GM12878 (cell line): ENCODE data around the gene NAV1. TPM values are rescaled to one million over a fixed set of nuclear protein-coding genes. Genes with fewer than 3 reads are reported as not detected.

Source experiments
- ATAC-seq: fragments of 200-7000 bp; cut with Tn5 transposase; 3 replicates; pipeline ENCODE4 v1.9.1; 2020; ENCODE audit warnings: mild to moderate bottlenecking, moderate library complexity
- BruUV-seq: library from RNA; stranded (reverse); fragments of 400-500 nt; replicated peaks from 2 replicates; lab custom pipeline; 2021; lab: Mats Ljungman, UMichigan
- CTCF ChIA-PET: fragments of 300-600 bp; sonication (Branson Sonifier 250); formaldehyde crosslinking; extraction: SDS; loops from one replicate; lab custom pipeline; 2021; ENCODE audit warnings: inconsistent platforms; lab: Yijun Ruan, JAX
- POLR2A ChIA-PET: fragments of 350-600 bp; formaldehyde crosslinking; extraction: SDS; loops from one replicate; lab custom pipeline; 2021; ENCODE audit warnings: inconsistent platforms; lab: Charles Lee
- RAD21 ChIA-PET: fragments of 300-600 bp; sonication (Branson Sonifier 250); formaldehyde crosslinking; loops from one replicate; lab custom pipeline; 2023; ENCODE audit warnings: antibody characterized with exemption; ENCODE audit not compliant: unreplicated experiment; lab: Charles Lee
- SMC1A ChIA-PET: fragments of 300-600 bp; sonication (Branson Sonifier 250); formaldehyde crosslinking; loops from one replicate; lab custom pipeline; 2023; ENCODE audit not compliant: unreplicated experiment, uncharacterized antibody; lab: Charles Lee
- DNase-seq: peaks from one replicate; pipeline ENCODE4 v3.0.0-alpha.2; 2011; ENCODE audit warnings: low read depth, low spot score
- FAIRE-seq: peaks from 3 replicates; lab custom pipeline; 2011; peaks lifted over from hg19 to GRCh38; lab: Jason Lieb, UNC
- H2AFZ ChIP-seq: 2 replicates; pipeline ENCODE4 v1.6.0; 2011; ENCODE audit warnings: low read depth, low read length, control low read depth; ENCODE audit not compliant: control insufficient read depth
- H3K27ac ChIP-seq: 2 replicates; pipeline ENCODE4 v1.5.1; 2011; ENCODE audit warnings: control low read depth; ENCODE audit not compliant: control insufficient read depth, insufficient read depth
- H3K27me3 ChIP-seq, 2 experiments: replicated peaks in 1 of 2; 2 replicates each; pipeline versions ENCODE4 v1.6.0 to v1.6.1; 2011; ENCODE audit warnings: low read length in 1 of 2; ENCODE audit not compliant: control insufficient read depth in 2 of 2, insufficient read depth in 2 of 2
- H3K36me3 ChIP-seq, 2 experiments: 2 replicates each; pipeline ENCODE4 v1.5.1; 2011; ENCODE audit warnings: low read length in 1 of 2; ENCODE audit not compliant: control insufficient read depth in 2 of 2, insufficient read depth in 2 of 2
- H3K4me1 ChIP-seq: 2 replicates; pipeline ENCODE4 v1.6.1; 2011; ENCODE audit warnings: mild to moderate bottlenecking, low read length, moderate library complexity, mixed read lengths; ENCODE audit not compliant: control insufficient read depth, insufficient read depth
- H3K4me2 ChIP-seq: 2 replicates; pipeline ENCODE4 v1.6.0; 2011; ENCODE audit warnings: control low read depth; ENCODE audit not compliant: control insufficient read depth, insufficient read depth
- H3K4me3 ChIP-seq: fragments of 200-600 bp; sonication (generic); 2 replicates; pipeline ENCODE4 v1.5.1; 2016
- H3K79me2 ChIP-seq: 2 replicates; pipeline ENCODE4 v1.6.0; 2011; ENCODE audit warnings: low read length; ENCODE audit not compliant: control insufficient read depth, insufficient read depth
- H3K9ac ChIP-seq: 2 replicates; pipeline ENCODE4 v1.8.0; 2011; ENCODE audit warnings: low read length, control low read depth, mixed read lengths; ENCODE audit not compliant: control insufficient read depth, insufficient read depth
- H3K9me3 ChIP-seq: replicated peaks from 3 replicates; pipeline ENCODE4 v1.5.1; 2011; ENCODE audit warnings: mild to moderate bottlenecking, low read length; ENCODE audit not compliant: control insufficient read depth, insufficient read depth
- H4K20me1 ChIP-seq: 2 replicates; pipeline ENCODE4 v1.6.0; 2011; ENCODE audit not compliant: control insufficient read depth, insufficient read depth
- CBFB ChIP-seq: IDR thresholded peaks from 2 replicates; pipeline ENCODE4 v1.6.1; 2016; ENCODE audit warnings: antibody characterized with exemption, low read depth
- GABPA ChIP-seq: IDR thresholded peaks from 2 replicates; pipeline ENCODE4 v1.6.1; 2014; ENCODE audit warnings: antibody characterized with exemption, low read depth, mild to moderate bottlenecking, inconsistent platforms
- HCFC1 ChIP-seq: fragments of 150-350 bp; IDR thresholded peaks from 2 replicates; pipeline ENCODE4 v1.6.1; 2014; ENCODE audit warnings: low read length
- IRF4 ChIP-seq: IDR thresholded peaks from 2 replicates; pipeline ENCODE4 v1.6.1; 2011; ENCODE audit warnings: low read depth, low read length
- MXI1 ChIP-seq: fragments of 150-350 bp; IDR thresholded peaks from 2 replicates; pipeline ENCODE4 v1.6.1; 2011; ENCODE audit warnings: low read depth, mild to moderate bottlenecking, inconsistent platforms, low read length, improper control_type of control experiment
- PML ChIP-seq: IDR thresholded peaks from 2 replicates; pipeline ENCODE4 v1.6.1; 2012; ENCODE audit warnings: low read length, inconsistent platforms
- RBBP5 ChIP-seq: fragments of 200-600 bp; sonication (generic); conservative IDR thresholded peaks from 2 replicates; pipeline ENCODE4 v1.6.1; 2016
- SIX5 ChIP-seq: IDR thresholded peaks from 2 replicates; pipeline ENCODE4 v1.6.1; 2011; ENCODE audit warnings: mild to moderate bottlenecking, low read depth, low read length, moderate library complexity; ENCODE audit not compliant: severe bottlenecking
- SMAD1 ChIP-seq: fragments of 450-650 bp; IDR thresholded peaks from 2 replicates; pipeline ENCODE4 v1.6.1; 2018; ENCODE audit warnings: mild to moderate bottlenecking, low read depth; ENCODE audit not compliant: partially characterized antibody
- SMARCA5 ChIP-seq: fragments of 450-650 bp; IDR thresholded peaks from 2 replicates; pipeline ENCODE4 v1.6.1; 2017; ENCODE audit warnings: mild to moderate bottlenecking
- YBX1 ChIP-seq: fragments of 450-650 bp; IDR thresholded peaks from 2 replicates; pipeline ENCODE4 v1.6.1; 2016; ENCODE audit warnings: antibody characterized with exemption
- ZNF24 ChIP-seq: fragments of 450-650 bp; IDR thresholded peaks from 2 replicates; pipeline ENCODE4 v1.6.1; 2017; ENCODE audit warnings: antibody characterized with exemption, mild to moderate bottlenecking
- ZNF622 ChIP-seq: fragments of 450-650 bp; IDR thresholded peaks from 2 replicates; pipeline ENCODE4 v1.6.1; 2017; ENCODE audit warnings: mild to moderate bottlenecking, inconsistent platforms
- WGBS: methylation state at CpG from one replicate; pipeline ENCODE4 v1.1.6; 2016; ENCODE audit warnings: low lambda C conversion rate; ENCODE audit not compliant: insufficient replicate concordance, insufficient coverage; ENCODE audit errors: missing lambda C conversion rate; 5-methylcytosine and 5-hydroxymethylcytosine counted together
- in situ Hi-C: fragments of 300-500 bp; cut with MboI; formaldehyde crosslinking; loops from 9 replicates; pipeline ENCODE4 v1.14.3; 2018; ENCODE audit warnings: mixed read lengths
- intact Hi-C: fragments of 100-400 bp; cut with micrococcal nuclease; formaldehyde crosslinking; loops from one replicate; pipeline ENCODE4 v1.14.2; 2022; ENCODE audit not compliant: unreplicated experiment
- polyA plus RNA-seq, 11 experiments: library from polyadenylated mRNA; depleted of rRNA in 4 of 11; unstranded in 6 of 11; stranded (reverse) in 5 of 11; fragments of >200 nt; fragmentation: Nextera tagmentation in 4 of 11; fragmentation: Illumina TruSeq in 1 of 11; extraction: Ambion mirVana in 4 of 11; extraction: Trizol in 1 of 11; gene quantifications; 1 replicate in 1 of 11; 2 replicates in 10 of 11; pipeline versions ENCODE4 v1.2.1 to v1.2.3, GENCODE V29; 2011 to 2016; ENCODE audit warnings: inconsistent platforms in 2 of 11, missing spikeins in 2 of 11, low read depth in 1 of 11
- total RNA-seq, 4 experiments: library from RNA; depleted of rRNA in 3 of 4; stranded (reverse); fragments of >200 nt in 3 of 4; fragmentation: Illumina TruSeq in 1 of 4; extraction: Trizol in 1 of 4; gene quantifications; 2 replicates each; pipeline versions ENCODE4 v1.2.1 to v1.2.3, GENCODE V29; 2013 to 2021
- TF ChIP-seq, protein P1 (sequence below): fragments of 450-650 bp; conservative IDR thresholded peaks from 2 replicates; pipeline ENCODE4 v1.6.1; 2017; ENCODE audit warnings: mild to moderate bottlenecking, moderate library complexity
- TF ChIP-seq, protein P2 (sequence below): fragments of 450-650 bp; IDR thresholded peaks from 2 replicates; pipeline ENCODE4 v1.6.1; 2017; ENCODE audit warnings: antibody characterized with exemption, mild to moderate bottlenecking, moderate library complexity
- TF ChIP-seq, protein P3 (sequence below): fragments of 450-650 bp; IDR thresholded peaks from 2 replicates; pipeline ENCODE4 v1.6.1; 2016; ENCODE audit warnings: mild to moderate bottlenecking

Gene NAV1
- total and polyA plus RNA-seq, 10 of the 15 experiments (the other 5 are each of a cell fraction or from before 2014, with no cell fraction given): 0.04 to 1.3 (median 0.36) TPM

DNA sequence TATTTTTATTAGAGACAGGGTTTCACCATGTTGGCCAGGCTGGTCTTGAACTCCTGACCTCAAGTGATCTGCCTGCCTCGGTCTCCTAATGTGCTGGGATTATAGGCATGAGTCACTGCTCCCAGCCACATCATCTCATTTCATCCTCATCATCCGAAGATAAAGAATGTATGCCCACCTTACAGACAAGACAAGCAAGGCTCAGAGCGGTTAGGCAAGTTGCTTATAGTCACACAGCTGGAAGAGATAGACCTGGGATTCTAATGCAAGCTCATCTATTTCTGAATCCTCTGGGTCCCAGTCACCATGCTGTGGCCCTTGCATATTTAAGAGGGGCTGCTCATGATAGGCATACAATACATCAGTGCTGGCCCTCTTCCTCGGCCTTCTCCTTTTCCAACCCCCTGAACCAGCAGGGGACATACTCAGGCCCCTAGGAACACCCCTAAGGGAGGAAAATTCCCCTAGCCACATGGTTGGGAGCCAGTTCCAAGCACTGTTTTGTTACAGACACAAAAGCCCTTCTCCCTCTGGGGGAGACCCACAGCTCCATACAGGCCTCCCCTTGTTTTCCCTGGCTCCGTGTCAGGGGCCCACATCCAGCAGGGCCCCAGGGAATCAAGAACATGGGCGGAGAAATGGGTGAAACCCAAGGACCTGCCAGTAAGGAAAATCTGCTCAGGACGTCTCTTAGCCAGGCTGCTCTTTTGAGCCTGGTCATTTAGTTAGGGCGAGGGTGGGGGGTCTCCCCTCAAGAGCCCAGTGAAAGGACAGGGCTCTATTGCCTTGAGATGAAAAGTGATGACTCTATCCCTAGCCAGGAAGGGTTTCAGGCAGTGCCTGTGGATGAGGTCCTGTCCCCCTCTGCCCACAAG lies 38.9 kb upstream of the NAV1 start:
- SMC1A ChIA-PET: interaction anchor here (1.4 to 18.7 kb wide), 4 partner anchors 12 to 64 kb away, joined by 4 to 514 read pairs (median 30); no protein-coding TSS in a partner anchor
- TF ChIP-seq SMARCA5 (no peak), SMAD1 (no peak), RBBP5 (no peak), PML (no peak), YBX1 (no peak), IRF4 (no peak), CBFB (no peak), GABPA (no peak), ZNF24 (no peak), MXI1 (no peak), ZNF622 (no peak), HCFC1 (no peak), SIX5 (no peak)
- TF ChIP-seq, protein P1, sequence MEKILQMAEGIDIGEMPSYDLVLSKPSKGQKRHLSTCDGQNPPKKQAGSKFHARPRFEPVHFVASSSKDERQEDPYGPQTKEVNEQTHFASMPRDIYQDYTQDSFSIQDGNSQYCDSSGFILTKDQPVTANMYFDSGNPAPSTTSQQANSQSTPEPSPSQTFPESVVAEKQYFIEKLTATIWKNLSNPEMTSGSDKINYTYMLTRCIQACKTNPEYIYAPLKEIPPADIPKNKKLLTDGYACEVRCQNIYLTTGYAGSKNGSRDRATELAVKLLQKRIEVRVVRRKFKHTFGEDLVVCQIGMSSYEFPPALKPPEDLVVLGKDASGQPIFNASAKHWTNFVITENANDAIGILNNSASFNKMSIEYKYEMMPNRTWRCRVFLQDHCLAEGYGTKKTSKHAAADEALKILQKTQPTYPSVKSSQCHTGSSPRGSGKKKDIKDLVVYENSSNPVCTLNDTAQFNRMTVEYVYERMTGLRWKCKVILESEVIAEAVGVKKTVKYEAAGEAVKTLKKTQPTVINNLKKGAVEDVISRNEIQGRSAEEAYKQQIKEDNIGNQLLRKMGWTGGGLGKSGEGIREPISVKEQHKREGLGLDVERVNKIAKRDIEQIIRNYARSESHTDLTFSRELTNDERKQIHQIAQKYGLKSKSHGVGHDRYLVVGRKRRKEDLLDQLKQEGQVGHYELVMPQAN: no peak
- TF ChIP-seq, protein P2, sequence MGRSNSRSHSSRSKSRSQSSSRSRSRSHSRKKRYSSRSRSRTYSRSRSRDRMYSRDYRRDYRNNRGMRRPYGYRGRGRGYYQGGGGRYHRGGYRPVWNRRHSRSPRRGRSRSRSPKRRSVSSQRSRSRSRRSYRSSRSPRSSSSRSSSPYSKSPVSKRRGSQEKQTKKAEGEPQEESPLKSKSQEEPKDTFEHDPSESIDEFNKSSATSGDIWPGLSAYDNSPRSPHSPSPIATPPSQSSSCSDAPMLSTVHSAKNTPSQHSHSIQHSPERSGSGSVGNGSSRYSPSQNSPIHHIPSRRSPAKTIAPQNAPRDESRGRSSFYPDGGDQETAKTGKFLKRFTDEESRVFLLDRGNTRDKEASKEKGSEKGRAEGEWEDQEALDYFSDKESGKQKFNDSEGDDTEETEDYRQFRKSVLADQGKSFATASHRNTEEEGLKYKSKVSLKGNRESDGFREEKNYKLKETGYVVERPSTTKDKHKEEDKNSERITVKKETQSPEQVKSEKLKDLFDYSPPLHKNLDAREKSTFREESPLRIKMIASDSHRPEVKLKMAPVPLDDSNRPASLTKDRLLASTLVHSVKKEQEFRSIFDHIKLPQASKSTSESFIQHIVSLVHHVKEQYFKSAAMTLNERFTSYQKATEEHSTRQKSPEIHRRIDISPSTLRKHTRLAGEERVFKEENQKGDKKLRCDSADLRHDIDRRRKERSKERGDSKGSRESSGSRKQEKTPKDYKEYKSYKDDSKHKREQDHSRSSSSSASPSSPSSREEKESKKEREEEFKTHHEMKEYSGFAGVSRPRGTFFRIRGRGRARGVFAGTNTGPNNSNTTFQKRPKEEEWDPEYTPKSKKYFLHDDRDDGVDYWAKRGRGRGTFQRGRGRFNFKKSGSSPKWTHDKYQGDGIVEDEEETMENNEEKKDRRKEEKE: no peak
- TF ChIP-seq, protein P3, sequence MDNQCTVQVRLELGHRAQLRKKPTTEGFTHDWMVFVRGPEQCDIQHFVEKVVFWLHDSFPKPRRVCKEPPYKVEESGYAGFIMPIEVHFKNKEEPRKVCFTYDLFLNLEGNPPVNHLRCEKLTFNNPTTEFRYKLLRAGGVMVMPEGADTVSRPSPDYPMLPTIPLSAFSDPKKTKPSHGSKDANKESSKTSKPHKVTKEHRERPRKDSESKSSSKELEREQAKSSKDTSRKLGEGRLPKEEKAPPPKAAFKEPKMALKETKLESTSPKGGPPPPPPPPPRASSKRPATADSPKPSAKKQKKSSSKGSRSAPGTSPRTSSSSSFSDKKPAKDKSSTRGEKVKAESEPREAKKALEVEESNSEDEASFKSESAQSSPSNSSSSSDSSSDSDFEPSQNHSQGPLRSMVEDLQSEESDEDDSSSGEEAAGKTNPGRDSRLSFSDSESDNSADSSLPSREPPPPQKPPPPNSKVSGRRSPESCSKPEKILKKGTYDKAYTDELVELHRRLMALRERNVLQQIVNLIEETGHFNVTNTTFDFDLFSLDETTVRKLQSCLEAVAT: no peak

More for the DNA sequence above, 38.9 kb upstream of the NAV1 start:
- WGBS: 83% methylated on average over 8 of the region's 8 CpGs
- H3K4me1 ChIP-seq: 0 out of 2 replicates have a peak, but pooled peaks cover under 1% of the 10 kb centered on the region
- no peak overlapping the region for H3K27ac ChIP-seq
- peaks cover 5 to 6% of the 10 kb centered on the region in 2 experiments; a peak in 3 of 4 replicates for H3K36me3 ChIP-seq
- in situ Hi-C loops: no loop called here
- H3K27me3 ChIP-seq: no peaks in the 10 kb centered on the region
- DNase-seq (no peak), ATAC-seq (no peak), FAIRE-seq (no peak)
- RAD21 ChIA-PET: interaction anchor here (0.8 to 15.3 kb wide), 2 partner anchors 10 to 18 kb away, joined by 4 to 505 read pairs; no protein-coding TSS in a partner anchor
- H3K9me3 ChIP-seq: no peaks in the 10 kb centered on the region
- no peak overlapping the region for H3K4me2 ChIP-seq
- POLR2A ChIA-PET: no interaction called here
- H2AFZ ChIP-seq: no peak overlapping the region
- BruUV-seq: no TSS peak
- H3K4me3 ChIP-seq: no peak overlapping the region
- H3K9ac ChIP-seq: no peak overlapping the region
- H3K79me2 ChIP-seq: peaks cover 5% of the 10 kb centered on the region
- intact Hi-C loops: no loop called here
- CTCF ChIA-PET: interaction anchor here (1.5 to 13.1 kb wide), 3 partner anchors 8 to 15 kb away, joined by 3 to 198 read pairs (median 144); no protein-coding TSS in a partner anchor
- H4K20me1 ChIP-seq: no peaks in the 10 kb centered on the region
